SU-DHL-6 (cell line): ENCODE measurements around the gene TEAD1.

Experiments
- H2AFZ ChIP-seq: fragments of 200-600 bp; sonication (generic); 2 replicates; pipeline ENCODE4 v1.6.1; 2014; ENCODE audit warnings: low read depth, mild to moderate bottlenecking, moderate library complexity, mixed read lengths, antibody characterized with exemption, low read length; ENCODE audit not compliant: severe bottlenecking
- H3F3A ChIP-seq: fragments of 200-600 bp; shearing (Covaris generic); 2 replicates; pipeline ENCODE4 v1.6.0; 2016; ENCODE audit warnings: antibody characterized with exemption, mild to moderate bottlenecking; ENCODE audit not compliant: insufficient read depth
- H3K27ac ChIP-seq: fragments of 200-600 bp; sonication (generic); 2 replicates; pipeline ENCODE4 v1.5.1; 2016; ENCODE audit warnings: low read depth, mild to moderate bottlenecking, low read length, moderate library complexity, mixed read lengths
- H3K27me3 ChIP-seq: fragments of 200-600 bp; sonication (generic), shearing (Covaris generic); 2 replicates; pipeline ENCODE4 v1.6.0; 2014; ENCODE audit warnings: mild to moderate bottlenecking, low read length
- H3K36me3 ChIP-seq: fragments of 200-600 bp; sonication (generic); 2 replicates; pipeline ENCODE4 v1.6.1; 2014; ENCODE audit warnings: mild to moderate bottlenecking, low read length, mixed read lengths
- H3K4me2 ChIP-seq: fragments of 300-600, 200-600 bp; shearing (Covaris generic), sonication (generic); 2 replicates; pipeline ENCODE4 v1.6.0; 2014; ENCODE audit warnings: low read length, low read depth, mild to moderate bottlenecking; ENCODE audit not compliant: poor library complexity, severe bottlenecking
- H3K4me3 ChIP-seq: fragments of 200-600 bp; sonication (generic); 2 replicates; pipeline ENCODE4 v1.5.1; 2014; ENCODE audit warnings: antibody characterized with exemption, low read length, mild to moderate bottlenecking, mixed read lengths; ENCODE audit not compliant: insufficient read depth, poor library complexity, severe bottlenecking
- H3K79me2 ChIP-seq: fragments of 200-600 bp; sonication (generic); 2 replicates; pipeline ENCODE4 v1.6.1; 2014; ENCODE audit warnings: mild to moderate bottlenecking, low read length, moderate library complexity; ENCODE audit not compliant: insufficient read depth
- H3K9ac ChIP-seq: fragments of 200-600 bp; sonication (generic); 2 replicates; pipeline ENCODE4 v1.7.0; 2014; ENCODE audit warnings: mild to moderate bottlenecking, low read length
- H3K9me2 ChIP-seq: fragments of 200-600 bp; sonication (generic); replicated peaks from 2 replicates; pipeline ENCODE4 v1.6.1; 2014; ENCODE audit warnings: low read length; ENCODE audit not compliant: insufficient read depth
- H3K9me3 ChIP-seq: fragments of 200-600 bp; sonication (generic); 2 replicates; pipeline ENCODE4 v1.6.1; 2014; ENCODE audit warnings: low read length, mixed read lengths; ENCODE audit not compliant: insufficient read depth
- H4K20me1 ChIP-seq: fragments of 200-600 bp; sonication (generic); 2 replicates; pipeline ENCODE4 v1.6.1; 2014; ENCODE audit warnings: low read depth, mild to moderate bottlenecking, antibody characterized with exemption, low read length, moderate library complexity, mixed read lengths
- CTCF ChIP-seq: fragments of 200-600 bp; sonication (generic); IDR thresholded peaks from one replicate; pipeline ENCODE4 v1.5.1; 2017; ENCODE audit warnings: antibody characterized with exemption, mild to moderate bottlenecking, low read length, moderate library complexity; ENCODE audit not compliant: insufficient read depth, poor library complexity, severe bottlenecking
- EZH2phosphoT487 ChIP-seq: fragments of 200-600 bp; sonication (generic), shearing (Covaris generic); conservative IDR thresholded peaks from 2 replicates; pipeline ENCODE4 v1.6.1; 2018; ENCODE audit warnings: mild to moderate bottlenecking, antibody characterized with exemption, low read length, moderate library complexity, mixed read lengths

TEAD1 gene

GRCh38 chr11:12735262-12735661 lies 61.0 kb downstream of the TEAD1 start:
- H3K79me2 ChIP-seq, result no peaks in the 10 kb centered on the region

GRCh38 chr11:12737024-12737423 lies 62.8 kb downstream of the TEAD1 start:
- no peaks in the 10 kb centered on the region for H3F3A ChIP-seq
- H3K9me3 ChIP-seq, result no peaks in the 10 kb centered on the region
- no peak overlapping the region for H3K27ac ChIP-seq
- H3K79me2 ChIP-seq, result no peaks in the 10 kb centered on the region
- H3K4me2 ChIP-seq, result no peak overlapping the region
- TF ChIP-seq EZH2phosphoT487 (no peak), CTCF (no peak)
- H3K36me3 ChIP-seq, result no peaks in the 10 kb centered on the region
- no peak overlapping the region for H3K9ac ChIP-seq
- no peaks in the 10 kb centered on the region for H4K20me1 ChIP-seq
- no peaks in the 10 kb centered on the region; the same call in 1 of the 2 replicates for H3K27me3 ChIP-seq
- no peaks in the 10 kb centered on the region for H3K9me2 ChIP-seq
- no peak overlapping the region for H3K4me3 ChIP-seq
- H2AFZ ChIP-seq, result no peak overlapping the region

More at GRCh38 chr11:12735262-12735661, 61.0 kb downstream of the TEAD1 start:
- Histone ChIP-seq H3F3A (no peaks in the 10 kb centered on the region), H3K27ac (no peak overlapping the region), H3K4me3 (no peak overlapping the region), H3K27me3 (no peaks in the 10 kb centered on the region; the same call in 1 of the 2 replicates), H3K9me3 (no peaks in the 10 kb centered on the region), H3K36me3 (no peaks in the 10 kb centered on the region), H3K9me2 (no peaks in the 10 kb centered on the region), H3K4me2 (no peak overlapping the region), H2AFZ (no peak overlapping the region), H3K9ac (no peak overlapping the region), H4K20me1 (no peaks in the 10 kb centered on the region)
- TF ChIP-seq CTCF, result no peak
- no peak for TF ChIP-seq EZH2phosphoT487

GRCh38 chr11:12741671-12742216 lies 67.5 kb downstream of the TEAD1 start:
- no peaks in the 10 kb centered on the region for H3K9me3 ChIP-seq
- no peaks in the 10 kb centered on the region for H4K20me1 ChIP-seq
- H3K4me3 ChIP-seq, result no peak overlapping the region
- no peaks in the 10 kb centered on the region for H3K79me2 ChIP-seq
- H3K27ac ChIP-seq, result no peak overlapping the region
- H3K9me2 ChIP-seq, result no peaks in the 10 kb centered on the region
- no peaks in the 10 kb centered on the region for H3F3A ChIP-seq
- H3K4me2 ChIP-seq, result no peak overlapping the region
- no peaks in the 10 kb centered on the region for H3K36me3 ChIP-seq
- no peak for TF ChIP-seq CTCF
- TF ChIP-seq EZH2phosphoT487, result no peak
- H2AFZ ChIP-seq, result no peak overlapping the region
- 0 out of 2 replicates have a peak, but pooled peaks cover 5% of the 10 kb centered on the region for H3K27me3 ChIP-seq
- no peak overlapping the region for H3K9ac ChIP-seq
